SKM-1 treated with dmso at 0.1 percent for 144 hours (cell line): ENCODE measurements around the gene MRGPRG.

Experiments used
- DNase-seq: peaks from one replicate; lab custom pipeline; 2025; ENCODE audit not compliant: unreplicated experiment; lab: John Stamatoyannopoulos, UW

The MRGPRG gene

GRCh38 chr11:3207526-3208189 lies 11.0 kb downstream of the MRGPRG start:
- DNase-seq: no peak

DNA sequence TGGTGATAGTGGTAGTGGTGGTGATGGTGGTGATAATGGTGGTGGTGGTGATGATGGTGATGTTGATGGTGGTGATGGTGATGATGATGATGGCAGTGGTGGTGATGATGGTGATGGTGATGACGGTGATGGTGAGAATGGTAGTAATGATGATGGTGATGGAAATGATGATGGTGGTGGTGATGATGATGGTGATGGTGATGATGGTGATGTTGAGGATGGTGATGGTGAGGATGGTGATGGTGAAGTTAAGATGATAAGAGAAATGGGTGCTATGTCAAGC lies 11.8 kb downstream of the MRGPRG start:
- DNase-seq: no peak

GRCh38 chr11:3206156-3206921 lies 12.3 kb downstream of the MRGPRG start:
- DNase-seq: no peak

DNA sequence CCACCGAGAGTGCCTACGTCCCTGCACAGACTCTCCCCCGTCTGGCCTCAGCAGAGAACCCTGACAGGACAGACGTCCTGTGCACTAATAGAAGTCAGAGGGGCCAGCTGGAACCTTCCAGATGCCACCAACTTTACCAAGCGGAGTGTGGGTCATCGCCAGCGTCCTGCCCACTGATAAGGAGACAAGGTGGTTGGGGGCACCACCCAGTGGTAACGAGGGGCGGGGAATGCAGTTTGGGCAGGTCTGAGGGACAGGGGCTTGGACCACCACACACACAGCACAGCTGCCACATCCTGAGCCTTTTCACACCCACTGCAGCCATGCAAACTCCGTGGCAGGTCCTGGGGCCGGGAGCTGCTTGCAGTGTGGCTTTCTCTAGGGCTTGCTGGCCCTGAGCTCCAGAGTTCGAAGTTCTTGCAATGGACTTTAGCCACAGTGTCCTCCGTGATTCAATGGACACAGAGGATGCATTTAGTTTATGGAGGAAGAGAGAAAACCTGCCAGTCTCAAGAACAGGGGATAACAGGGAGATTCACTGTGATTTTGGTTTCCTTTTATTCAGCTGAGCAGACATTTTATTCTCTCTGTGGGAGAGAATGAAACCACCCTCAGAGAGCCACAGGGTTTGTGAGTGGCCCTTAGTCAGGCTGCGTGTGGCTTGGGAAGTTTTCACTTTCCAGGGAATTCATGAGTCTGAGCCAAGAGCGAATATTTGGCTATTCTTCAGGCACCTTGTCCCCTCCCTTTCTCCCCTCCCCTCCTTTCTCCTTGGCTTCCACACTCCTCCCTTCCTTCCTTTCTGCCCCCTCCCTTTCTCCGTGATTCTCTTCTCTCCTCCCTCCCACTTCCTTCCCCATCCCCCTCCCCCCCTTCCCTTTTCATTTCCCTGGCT lies 13.1 kb downstream of the MRGPRG start:
- no peak for DNase-seq

- DNase-seq: no peak
Measured at GRCh38 chr11:3204141-3205015, 14.2 kb downstream of the MRGPRG start.

GRCh38 chr11:3203221-3204043 lies 15.2 kb downstream of the MRGPRG start:
- DNase-seq: no peak

DNA sequence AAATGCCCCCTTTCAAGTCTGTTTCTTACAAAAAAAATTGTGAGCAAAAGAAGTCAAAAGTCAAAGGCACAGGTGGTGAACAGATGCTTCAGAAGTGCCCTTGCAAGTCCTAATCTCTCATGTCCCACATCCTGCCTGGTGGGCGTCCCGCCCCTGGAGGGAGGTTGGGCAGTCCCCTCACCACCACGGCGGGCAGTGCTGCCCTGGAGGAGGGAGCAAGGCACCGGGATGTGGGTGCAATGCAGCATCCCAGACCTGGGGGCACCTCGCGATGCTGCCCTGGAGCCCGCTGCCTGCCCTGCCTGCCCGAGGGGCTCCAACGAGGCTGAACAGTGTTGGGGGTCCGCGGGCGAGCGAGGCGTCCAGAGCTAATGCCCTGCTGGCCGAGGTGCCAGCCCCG lies 15.9 kb downstream of the MRGPRG start:
- no peak for DNase-seq

- no peak for DNase-seq
Measured at GRCh38 chr11:3202305-3202704, 16.3 kb downstream of the MRGPRG start.

- DNase-seq: no peak
Measured at GRCh38 chr11:3201677-3202181, 16.9 kb downstream of the MRGPRG start.

DNA sequence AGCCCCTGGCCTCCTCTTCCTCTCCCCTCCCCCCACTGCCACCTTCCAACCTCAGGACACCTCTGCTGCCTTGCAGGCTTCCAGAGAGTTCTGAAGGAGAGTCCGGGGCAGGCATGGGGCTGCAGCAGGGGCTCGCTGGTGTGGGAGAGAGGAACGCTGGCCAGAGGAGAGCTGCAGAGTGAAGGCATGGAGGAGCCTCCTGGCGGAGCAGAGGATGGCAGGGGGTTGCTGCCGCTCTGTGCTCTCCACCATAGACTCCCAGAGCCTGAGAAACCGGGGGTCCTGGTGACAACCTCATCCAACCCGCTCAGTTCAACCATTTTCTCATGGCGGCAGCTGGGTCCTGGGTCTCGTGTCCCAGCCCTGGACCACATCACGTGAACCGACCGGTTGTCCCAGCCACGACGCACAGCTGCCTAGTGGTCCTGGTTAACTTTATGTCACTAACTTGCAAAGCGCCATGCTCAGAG lies 17.5 kb downstream of the MRGPRG start:
- DNase-seq: no peak

DNA sequence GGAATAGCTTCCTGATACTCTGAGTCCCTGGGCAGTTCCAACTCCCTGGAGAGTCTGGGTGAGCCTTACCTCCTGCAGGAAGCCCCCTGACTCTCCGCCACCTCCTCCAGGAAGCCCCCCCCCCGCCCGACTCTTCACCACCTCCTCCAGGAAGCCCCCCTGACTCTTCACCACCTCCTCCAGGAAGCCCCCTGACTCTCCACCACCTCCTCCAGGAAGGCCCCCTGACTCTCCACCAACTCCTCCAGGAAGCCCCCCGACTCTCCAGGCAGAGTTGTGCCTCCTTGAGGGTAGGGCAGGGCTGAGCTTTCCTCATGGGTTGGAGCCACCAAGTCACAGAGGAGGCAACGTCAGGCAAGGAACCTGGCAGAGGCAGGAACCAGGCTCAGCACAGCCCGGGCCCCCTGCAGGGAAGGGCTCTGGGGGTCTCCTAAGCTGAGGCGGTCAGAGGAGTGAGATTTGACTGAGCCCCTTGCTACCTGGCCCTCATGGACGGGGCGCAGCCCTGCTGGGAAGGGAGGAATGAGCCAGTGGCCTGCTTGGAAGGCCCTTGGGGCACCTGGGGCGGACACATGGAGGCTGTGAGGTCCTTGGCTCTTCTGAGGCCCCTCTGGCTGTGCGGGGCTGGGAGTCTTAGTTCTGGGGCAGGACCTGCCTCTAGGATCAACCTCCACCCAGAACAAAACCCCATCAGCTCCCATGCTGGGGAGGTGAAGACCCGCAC lies 18.1 kb downstream of the MRGPRG start:
- no peak for DNase-seq

GRCh38 chr11:3199537-3200295 lies 18.9 kb downstream of the MRGPRG start:
- DNase-seq: no peak

DNA sequence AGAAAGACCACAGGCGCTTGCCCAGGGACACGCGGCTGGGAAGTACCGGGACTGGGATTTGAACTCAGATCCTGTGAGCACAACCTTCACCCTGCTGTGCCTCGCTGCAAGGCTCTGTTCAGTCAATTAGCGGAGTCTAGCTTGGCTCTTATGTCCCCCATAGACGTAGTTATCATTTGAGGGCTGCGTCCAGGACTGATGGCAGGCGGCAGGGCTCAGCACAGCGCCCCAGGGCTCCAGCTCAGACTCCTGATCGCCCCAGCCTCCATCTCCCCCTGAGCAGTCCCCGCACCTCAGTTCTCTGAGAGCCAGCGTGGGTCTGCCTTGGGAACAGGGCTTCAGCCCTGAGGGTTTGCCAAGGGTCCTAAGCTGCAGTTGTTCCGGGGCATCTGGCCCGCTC lies 19.8 kb downstream of the MRGPRG start:
- no peak for DNase-seq

GRCh38 chr11:3197878-3198528 lies 20.6 kb downstream of the MRGPRG start:
- no peak for DNase-seq

DNA sequence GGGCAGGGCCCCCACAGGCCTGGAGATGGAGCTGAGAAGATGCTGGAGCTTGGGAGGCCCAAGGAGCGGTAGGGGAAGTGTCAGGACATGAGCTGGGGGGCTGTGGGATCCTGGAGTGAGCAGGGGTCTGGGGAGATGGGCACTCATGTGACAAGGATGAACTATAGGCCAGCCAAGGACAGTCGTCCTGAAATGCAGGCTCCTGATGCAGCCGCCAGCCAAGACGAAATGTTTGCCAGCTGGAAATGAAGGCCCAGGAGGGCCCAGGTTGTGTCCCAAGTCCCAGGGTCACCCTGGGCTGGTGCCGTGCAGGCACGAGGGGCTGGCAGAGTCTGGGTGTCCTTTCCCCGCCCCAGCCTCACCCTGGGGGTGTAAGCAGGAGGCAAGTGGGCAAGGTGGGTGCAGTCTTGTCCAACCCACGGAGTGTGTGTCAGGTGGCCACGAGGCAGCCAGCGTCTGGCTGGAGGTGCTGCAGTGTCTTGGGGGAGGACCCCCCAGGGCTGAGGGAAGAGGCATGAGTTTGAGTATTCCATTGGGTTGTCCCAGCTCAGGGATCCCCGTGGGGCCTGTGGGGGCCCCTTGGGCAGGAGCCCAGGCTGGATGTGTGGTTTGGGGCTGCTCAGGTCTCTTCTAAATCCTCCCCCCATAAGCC lies 21.4 kb downstream of the MRGPRG start:
- DNase-seq: no peak

DNA sequence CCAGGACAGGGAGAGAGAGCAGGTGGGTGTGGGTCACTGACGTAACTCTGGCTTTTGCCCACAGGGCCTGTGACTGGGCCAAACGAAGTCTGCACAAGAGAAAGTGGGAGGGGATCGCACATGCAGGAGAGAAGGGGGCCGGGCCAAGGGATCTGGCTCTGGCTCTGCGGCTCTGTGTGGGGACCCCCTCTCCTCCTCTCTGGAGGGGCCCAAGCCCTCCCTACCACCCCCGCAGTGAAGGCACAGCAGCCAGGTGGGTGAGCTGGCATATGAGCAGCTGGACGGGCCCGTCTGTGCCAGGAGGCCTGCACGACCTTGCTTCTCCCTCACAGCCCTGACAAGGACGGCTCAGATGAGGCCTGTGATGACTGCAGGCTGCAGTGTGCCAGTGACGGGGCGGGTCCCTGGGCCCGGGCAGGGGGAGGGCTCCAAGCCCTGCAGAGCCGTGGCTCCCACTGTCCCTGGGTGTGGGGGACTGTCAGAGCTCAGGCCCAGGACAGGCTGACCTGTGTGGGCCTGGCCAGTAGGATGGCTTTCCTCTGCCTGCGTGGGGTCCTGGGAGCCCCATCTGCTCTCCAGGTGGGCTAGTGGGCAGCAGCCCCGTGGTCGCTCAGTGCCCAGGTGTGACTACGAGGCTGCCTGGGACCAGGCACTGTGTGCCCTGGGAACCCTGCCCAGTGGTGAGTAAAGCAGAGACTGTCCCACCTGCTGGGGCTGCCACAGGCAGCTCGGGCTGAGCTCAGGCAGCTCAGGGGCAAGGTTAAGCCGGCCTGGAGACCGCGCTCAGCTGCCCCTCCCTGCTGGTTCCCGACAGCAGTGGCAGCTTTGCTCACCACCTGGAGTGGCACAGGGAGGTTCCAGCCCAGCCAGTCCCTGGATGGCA lies 22.2 kb downstream of the MRGPRG start:
- no peak for DNase-seq
